Ascending aorta (tissue), 2 donors: ENCODE results near the gene PTPRN2. TPM values are rescaled to one million over a fixed set of nuclear protein-coding genes. Genes with fewer than 3 reads are reported as not detected.
"Not testable (repeated sequence)": the region's sequence is repeated elsewhere in the genome, so short reads cannot be mapped to it uniquely, and the experiment has no call there.

Experiments
- DNase-seq, 2 donors: peaks; one replicate each; pipeline ENCODE4 v3.0.0-alpha.2; 2019; ENCODE audit warnings: low spot score in 2 of 2
- H3K27ac ChIP-seq, 2 donors: fragments of 200-600 bp; sonication (generic); one replicate each; pipeline ENCODE4 v1.5.1; 2016 to 2017; ENCODE audit warnings: mild to moderate bottlenecking in 1 of 2
- H3K27me3 ChIP-seq: fragments of 200-600 bp; sonication (generic); one replicate; pipeline ENCODE4 v1.5.1; 2017
- H3K36me3 ChIP-seq, 2 donors: fragments of 200-600 bp; sonication (generic); one replicate each; pipeline ENCODE4 v1.5.1; 2016
- H3K4me1 ChIP-seq, 2 donors: fragments of 200-600 bp; sonication (generic); one replicate each; pipeline ENCODE4 v1.5.1; 2016 to 2017; ENCODE audit warnings: mild to moderate bottlenecking in 1 of 2
- H3K4me3 ChIP-seq, 2 donors: fragments of 200-600 bp; sonication (generic); one replicate each; pipeline ENCODE4 v1.5.1; 2016 to 2017; ENCODE audit warnings: mild to moderate bottlenecking in 1 of 2
- H3K9me3 ChIP-seq, 2 donors: fragments of 200-600 bp; sonication (generic); one replicate each; pipeline ENCODE4 v1.5.1; 2016
- CTCF ChIP-seq, 3 experiments: fragments of 200-600 bp in 2 of 3; fragments of 450-650 bp in 1 of 3; sonication (generic) in 2 of 3; IDR thresholded peaks; one replicate each; pipeline ENCODE4 v1.5.1; 2016 to 2019; ENCODE audit warnings: antibody characterized with exemption in 3 of 3, mild to moderate bottlenecking in 1 of 3, moderate library complexity in 1 of 3
- intact Hi-C: fragments of 100-400 bp; cut with DNase I; formaldehyde crosslinking; loops from one replicate; pipeline ENCODE4 v1.15.1; 2023
- total RNA-seq: library from RNA; depleted of rRNA; stranded (reverse); fragments of >200 nt; gene quantifications from one replicate; pipeline ENCODE4 v1.1.0, GENCODE V29; 2016

The PTPRN2 gene
- total RNA-seq, 1 donor from 2014 or later: 7.3 TPM

DNA sequence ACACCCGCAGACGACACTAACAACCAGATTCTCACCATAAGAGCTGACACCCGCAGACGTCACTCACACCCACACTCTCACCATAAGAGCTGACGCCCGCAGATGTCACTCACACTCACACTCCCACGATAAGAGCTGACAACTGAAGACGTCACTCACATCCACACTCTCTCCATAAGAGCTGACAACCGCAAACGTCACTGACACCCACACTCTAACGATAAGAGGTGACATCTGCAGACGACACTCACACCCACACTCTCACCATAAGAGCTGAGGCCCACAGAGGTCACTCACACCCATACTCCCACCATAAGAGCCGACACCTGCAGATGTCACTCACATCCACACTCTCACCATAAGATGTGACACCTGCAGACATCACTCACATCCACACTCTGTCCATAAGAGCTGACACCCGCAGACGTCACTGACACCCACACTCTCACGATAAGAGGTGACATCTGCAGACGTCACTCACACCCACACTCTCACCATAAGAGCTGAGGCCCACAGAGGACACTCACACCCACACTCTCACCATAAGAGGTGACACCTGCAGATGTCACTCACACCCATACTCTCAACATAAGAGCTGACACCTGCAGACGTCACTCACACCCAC lies 255.7 kb downstream of the PTPRN2 start:
- H3K4me3 ChIP-seq, H3K9me3 ChIP-seq, H3K36me3 ChIP-seq, H3K27ac ChIP-seq, intact Hi-C loops, H3K4me1 ChIP-seq, H3K27me3 ChIP-seq, DNase-seq: not testable (repeated sequence)

GRCh38 chr7:158329686-158330085 lies 257.9 kb downstream of the PTPRN2 start:
- intact Hi-C loops: no loop called here
- Histone ChIP-seq H3K4me1 (no peaks in the 10 kb centered on the region), H3K27me3 (no peaks in the 10 kb centered on the region), H3K36me3 (no peaks in the 10 kb centered on the region), H3K27ac (no peak overlapping the region), H3K9me3 (no peaks in the 10 kb centered on the region), H3K4me3 (no peak overlapping the region)
- DNase-seq: no peak
- TF ChIP-seq CTCF (IDR thresholded peaks at IDR 0.05): no peak

DNA sequence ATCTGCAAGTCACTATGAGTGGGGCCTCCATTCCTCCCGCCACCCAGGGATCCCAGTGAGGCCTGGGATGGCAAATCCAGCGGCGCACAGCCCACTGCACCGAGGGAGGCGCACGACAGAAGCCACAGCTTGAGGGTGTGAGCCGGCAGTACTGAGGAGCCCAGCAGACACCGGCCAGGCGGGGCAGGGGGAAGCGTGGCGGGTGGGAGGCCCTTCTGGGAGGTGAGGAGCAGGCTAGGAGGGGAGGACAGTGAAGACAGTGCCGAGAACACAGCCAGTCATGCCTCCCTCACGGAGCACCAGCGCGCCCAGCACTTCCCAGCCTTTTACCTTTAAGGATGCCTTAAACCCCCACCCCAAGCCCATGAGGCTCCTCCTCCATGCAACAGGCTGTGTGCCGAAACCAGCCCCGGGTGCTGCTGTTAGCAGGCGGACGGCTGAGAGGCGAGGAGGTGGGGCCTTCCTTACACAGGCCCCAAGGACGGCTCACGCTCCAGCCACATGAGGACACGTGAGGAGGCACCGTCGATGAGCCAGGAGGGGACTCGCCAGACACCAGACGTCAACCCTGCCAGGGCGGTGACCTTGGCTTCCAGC lies 258.5 kb downstream of the PTPRN2 start:
- intact Hi-C loops: no loop called here
- Histone ChIP-seq H3K36me3 (no peaks in the 10 kb centered on the region), H3K4me1 (no peaks in the 10 kb centered on the region), H3K27me3 (no peaks in the 10 kb centered on the region), H3K27ac (no peak overlapping the region), H3K9me3 (no peaks in the 10 kb centered on the region), H3K4me3 (no peak overlapping the region)
- DNase-seq: no peak
- TF ChIP-seq CTCF (IDR thresholded peaks at IDR 0.05): no peak

DNA sequence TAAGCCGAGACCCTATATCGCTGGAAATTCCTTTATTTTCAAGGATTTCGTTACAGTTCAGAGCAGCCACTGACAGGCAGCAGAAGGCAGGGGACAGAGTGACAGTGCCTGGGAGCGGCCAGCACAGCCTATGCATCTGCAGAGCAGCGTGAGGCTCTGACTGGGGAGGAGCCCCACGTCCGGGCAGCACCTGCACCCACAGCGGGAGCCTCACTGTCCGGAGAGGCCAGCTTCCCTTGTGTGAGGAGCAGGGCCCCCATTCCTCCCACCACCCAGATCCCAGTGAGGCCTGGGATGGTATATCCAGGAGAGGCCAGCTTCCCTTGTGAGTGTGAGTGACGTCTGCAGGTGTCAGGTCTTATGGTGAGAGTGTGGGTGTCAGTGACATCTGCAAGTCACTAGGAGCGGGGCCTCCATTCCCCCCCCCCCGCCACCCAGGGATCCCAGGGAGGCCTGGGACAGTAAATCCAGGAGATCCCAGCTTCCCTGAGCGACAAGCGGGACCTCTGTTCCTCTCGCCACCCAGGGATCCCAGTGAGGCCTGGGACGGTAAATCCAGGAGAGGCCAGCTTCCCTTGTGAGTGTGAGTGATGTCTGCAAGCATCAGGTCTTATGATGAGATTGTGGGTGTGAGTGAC lies 259.1 kb downstream of the PTPRN2 start:
- no peaks in the 10 kb centered on the region for H3K36me3 ChIP-seq
- no peak for TF ChIP-seq CTCF (IDR thresholded peaks at IDR 0.05)
- no peak overlapping the region for H3K27ac ChIP-seq
- no peaks in the 10 kb centered on the region for H3K27me3 ChIP-seq
- no peak overlapping the region for H3K4me3 ChIP-seq
- intact Hi-C loops: no loop called here
- no peaks in the 10 kb centered on the region for H3K9me3 ChIP-seq
- H3K4me1 ChIP-seq: no peaks in the 10 kb centered on the region
- no peak for DNase-seq

GRCh38 chr7:158327571-158328180 lies 259.9 kb downstream of the PTPRN2 start:
- H3K27me3 ChIP-seq: no peaks in the 10 kb centered on the region
- H3K27ac ChIP-seq: no peak overlapping the region
- intact Hi-C loops: no loop called here
- no peak for DNase-seq
- H3K4me3 ChIP-seq: no peak overlapping the region
- H3K9me3 ChIP-seq: no peaks in the 10 kb centered on the region
- H3K4me1 ChIP-seq: no peaks in the 10 kb centered on the region
- no peaks in the 10 kb centered on the region for H3K36me3 ChIP-seq
- no peak for TF ChIP-seq CTCF (IDR thresholded peaks at IDR 0.05)

DNA sequence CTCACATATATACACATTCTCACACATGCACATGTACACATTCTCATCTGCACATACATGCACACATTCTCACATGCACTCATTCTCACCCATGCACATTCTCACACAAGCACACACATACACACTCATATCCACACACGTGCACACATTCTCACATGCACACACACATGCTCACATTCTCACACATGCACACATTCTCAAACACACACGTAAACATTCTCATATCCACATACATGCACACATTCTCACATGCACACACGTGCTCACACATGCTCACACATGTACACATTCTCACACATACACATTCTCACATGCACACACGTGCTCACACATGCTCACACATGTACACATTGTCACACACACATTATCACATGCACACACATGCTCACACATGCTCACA lies 260.6 kb downstream of the PTPRN2 start:
- no peak overlapping the region for H3K4me3 ChIP-seq
- H3K27me3 ChIP-seq: no peaks in the 10 kb centered on the region
- no peak overlapping the region for H3K27ac ChIP-seq
- H3K36me3 ChIP-seq: no peaks in the 10 kb centered on the region
- no peaks in the 10 kb centered on the region for H3K4me1 ChIP-seq
- no peak for DNase-seq
- intact Hi-C loops: no loop called here
- no peak for TF ChIP-seq CTCF (IDR thresholded peaks at IDR 0.05)
- no peaks in the 10 kb centered on the region for H3K9me3 ChIP-seq
